Diencephalon (tissue), 1 donor: ENCODE measurements around the gene GRB10. TPM values are rescaled to one million over a fixed set of nuclear protein-coding genes. Genes with fewer than 3 reads are reported as not detected.

ENCODE experiments used
- total RNA-seq: library from RNA; depleted of rRNA; stranded (reverse); fragments of >200 nt; gene quantifications from one replicate; pipeline ENCODE4 v1.2.3, GENCODE V29; 2014

Gene GRB10
- 80.3 TPM for total RNA-seq

DNA sequence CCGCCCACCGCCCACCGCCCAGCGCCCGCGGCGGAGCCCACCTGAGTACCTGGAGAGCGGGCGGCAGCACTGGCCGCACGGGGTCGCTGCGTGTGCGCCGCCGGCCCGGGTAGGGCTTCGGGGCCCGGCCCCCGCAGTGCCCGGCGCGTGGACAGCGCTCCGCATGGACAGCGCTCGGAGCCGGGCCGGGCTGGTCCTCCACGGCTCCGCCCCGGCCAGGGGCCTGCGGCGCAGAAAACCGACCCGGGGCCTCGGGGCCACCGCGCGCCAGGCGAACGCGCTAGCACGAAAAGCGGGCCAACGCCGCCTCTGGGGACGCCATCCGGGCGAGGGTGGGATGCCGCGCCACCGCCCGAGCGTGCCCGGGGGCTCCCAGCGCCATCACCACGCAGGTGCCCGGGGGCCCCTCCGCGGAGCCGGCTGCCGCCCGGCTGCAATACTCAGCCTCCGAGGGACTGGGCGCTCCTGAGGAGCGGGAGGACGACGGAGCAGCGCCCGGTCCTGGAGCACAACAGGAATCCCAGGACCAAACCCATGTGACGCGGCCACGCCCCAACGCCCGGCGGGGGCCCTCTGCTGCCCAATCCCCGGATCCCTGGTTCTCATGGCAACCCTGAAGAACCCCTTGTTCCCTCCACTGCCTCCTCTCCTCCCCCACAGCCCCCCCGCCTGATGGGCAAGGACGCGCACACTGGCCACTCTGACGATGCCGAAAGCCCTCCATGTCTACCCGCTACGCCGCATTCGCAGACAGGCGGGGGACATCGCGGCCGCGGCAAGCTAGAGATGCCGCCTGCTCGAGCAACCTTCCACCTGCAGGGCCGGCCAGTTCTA lies at the start of gene GRB10:
Gene GRB10, minus strand, starts transcription at position 522 of the 834 bp plus-strand sequence. CDS start 50,574 bp downstream, outside the sequence.

DNA sequence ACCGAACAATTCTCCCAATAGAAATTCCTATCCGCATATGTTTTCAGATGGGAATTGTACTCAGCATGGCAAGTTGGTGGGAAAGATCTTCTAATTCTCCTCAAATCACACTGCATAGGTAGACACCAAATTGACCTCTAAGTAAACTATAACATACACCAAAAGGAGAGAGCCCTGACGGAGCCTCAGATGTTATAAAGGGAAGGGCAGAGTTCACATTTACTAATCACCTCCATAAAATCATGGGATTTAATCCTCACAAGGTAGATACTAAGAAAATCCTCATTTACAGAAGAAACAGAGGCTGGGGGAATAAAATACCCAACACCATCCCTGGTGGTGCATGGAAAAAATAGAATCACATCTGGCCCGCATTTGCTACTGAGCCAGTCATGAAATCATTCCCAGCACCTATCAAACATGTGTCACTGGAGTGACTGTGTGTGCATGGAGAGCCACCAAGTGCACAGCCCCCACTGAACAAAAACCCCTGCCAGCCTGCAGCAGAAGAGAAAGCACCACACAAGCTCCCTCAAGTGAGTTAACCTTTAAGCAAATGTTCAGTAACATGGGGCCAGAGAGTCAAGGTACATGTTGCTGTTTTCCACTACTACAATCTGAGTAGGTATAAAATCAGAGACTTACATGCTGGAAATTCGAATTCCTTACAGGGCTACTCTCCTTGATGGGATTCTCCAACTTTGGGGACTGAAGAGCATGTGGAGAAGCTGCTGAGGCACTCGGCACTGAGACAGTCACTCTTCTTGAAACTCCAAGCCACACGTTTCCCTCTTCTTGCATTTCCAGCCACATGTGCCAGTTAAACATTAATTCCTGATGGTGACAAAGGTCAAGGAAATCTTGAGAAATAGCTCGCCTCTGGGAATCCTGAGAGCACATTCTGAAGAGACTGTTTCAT lies 217.8 kb downstream of the GRB10 start, which contains the start of gene DDC:
Gene DDC, minus strand, starts transcription at position 766 of the 919 bp plus-strand sequence. CDS start 21,320 bp downstream, outside the sequence.

Other genes starting within 250 kb of the GRB10 start
- 4.8 TPM for gene DDC, start 217.5 kb downstream of the GRB10 start, total RNA-seq